HFFc6 (cell line): Measurements from ENCODE around the gene PLEKHG2. TPM values are rescaled to one million over a fixed set of nuclear protein-coding genes. Genes with fewer than 3 reads are reported as not detected.

Experiments
- DNase-seq: peaks from one replicate; pipeline ENCODE4 v3.0.0-alpha.2; 2018
- H3K27ac Mint-ChIP-seq: 2 replicates; pipeline ENCODE4 v1.8.0; 2020; ENCODE audit warnings: mild to moderate bottlenecking, mixed read lengths
- H3K27me3 Mint-ChIP-seq: 2 replicates; pipeline ENCODE4 v1.8.0; 2021; ENCODE audit warnings: mild to moderate bottlenecking, moderate library complexity, mixed read lengths; ENCODE audit not compliant: insufficient read depth
- H3K36me3 Mint-ChIP-seq: 2 replicates; pipeline ENCODE4 v1.8.0; 2021; ENCODE audit warnings: low read depth, mixed read lengths
- H3K4me1 Mint-ChIP-seq: 2 replicates; pipeline ENCODE4 v1.8.0; 2020; ENCODE audit warnings: low read depth, mixed read lengths
- H3K4me3 Mint-ChIP-seq: 2 replicates; pipeline ENCODE4 v1.8.0; 2020; ENCODE audit warnings: mild to moderate bottlenecking, moderate library complexity, mixed read lengths
- H3K9me3 Mint-ChIP-seq: 2 replicates; pipeline ENCODE4 v1.8.0; 2020; ENCODE audit warnings: mild to moderate bottlenecking, mixed read lengths
- CTCF ChIP-seq: fragments of 200-600 bp; sonication (generic); IDR thresholded peaks from 2 replicates; pipeline ENCODE4 v1.5.0; 2021; ENCODE audit warnings: antibody characterized with exemption, mild to moderate bottlenecking
- total RNA-seq, 6 experiments: library from RNA; stranded (reverse); fragmentation: NEBNext Ultra II Directional; extraction: Animal tissue kit (Norgen Biotek cat#: 25700); gene quantifications; 2 replicates in 1 of 6; 3 replicates in 5 of 6; pipeline ENCODE4 v1.2.3, GENCODE V29; 2021

The PLEKHG2 gene
- total RNA-seq, 6 experiments from 2014 or later: 38.3 to 56.0 (median 45.7) TPM

- no peak for DNase-seq
- Mint-ChIP-seq H3K27me3 (peaks cover 18% of the 10 kb centered on the region), H3K4me1 (peaks cover 49% of the 10 kb centered on the region), H3K4me3 (peak overlapping the region; percentile 100), H3K36me3 (peaks cover 32% of the 10 kb centered on the region), H3K9me3 (peaks cover 6% of the 10 kb centered on the region), H3K27ac (peak overlapping the region; percentile 98)
- no peak for TF ChIP-seq CTCF
Measured at GRCh38 chr19:39434123-39435076, 21.9 kb downstream of the PLEKHG2 start.

- H3K9me3 Mint-ChIP-seq: peaks cover 6% of the 10 kb centered on the region
- H3K27ac Mint-ChIP-seq: peak within 1 kb of the TSS; percentile 98
- H3K36me3 Mint-ChIP-seq: peaks cover 32% of the 10 kb centered on the region
- peak; percentile 97 for DNase-seq
- H3K27me3 Mint-ChIP-seq: peaks cover 12% of the 10 kb centered on the region
- peaks cover 48% of the 10 kb centered on the region for H3K4me1 Mint-ChIP-seq
- TF ChIP-seq CTCF: no peak
- peak within 1 kb of the TSS; percentile 100 for H3K4me3 Mint-ChIP-seq
Measured at GRCh38 chr19:39435499-39436349, 23.3 kb downstream of the PLEKHG2 start, which contains the start of gene RPS16. Gene RPS16, minus strand, starts transcription at chr19:39435949. Its CDS starts 54 bp downstream, at chr19:39435895.

GRCh38 chr19:39436350-39436716 lies 23.9 kb downstream of the PLEKHG2 start:
- H3K4me1 Mint-ChIP-seq: peaks cover 44% of the 10 kb centered on the region
- H3K27ac Mint-ChIP-seq: peak overlapping the region; percentile 98
- peak overlapping the region; percentile 100 for H3K4me3 Mint-ChIP-seq
- peaks cover 12% of the 10 kb centered on the region for H3K27me3 Mint-ChIP-seq
- DNase-seq: no peak
- peaks cover 6% of the 10 kb centered on the region for H3K9me3 Mint-ChIP-seq
- peaks cover 32% of the 10 kb centered on the region for H3K36me3 Mint-ChIP-seq
- no peak for TF ChIP-seq CTCF

GRCh38 chr19:39438270-39438934 lies 25.9 kb downstream of the PLEKHG2 start:
- H3K9me3 Mint-ChIP-seq: peaks cover 6% of the 10 kb centered on the region
- no peak overlapping the region for H3K27ac Mint-ChIP-seq
- no peak overlapping the region for H3K4me3 Mint-ChIP-seq
- no peak for TF ChIP-seq CTCF
- peaks cover 38% of the 10 kb centered on the region for H3K4me1 Mint-ChIP-seq
- peaks cover 14% of the 10 kb centered on the region for H3K27me3 Mint-ChIP-seq
- H3K36me3 Mint-ChIP-seq: peaks cover 21% of the 10 kb centered on the region
- DNase-seq: peak; percentile 44

DNA sequence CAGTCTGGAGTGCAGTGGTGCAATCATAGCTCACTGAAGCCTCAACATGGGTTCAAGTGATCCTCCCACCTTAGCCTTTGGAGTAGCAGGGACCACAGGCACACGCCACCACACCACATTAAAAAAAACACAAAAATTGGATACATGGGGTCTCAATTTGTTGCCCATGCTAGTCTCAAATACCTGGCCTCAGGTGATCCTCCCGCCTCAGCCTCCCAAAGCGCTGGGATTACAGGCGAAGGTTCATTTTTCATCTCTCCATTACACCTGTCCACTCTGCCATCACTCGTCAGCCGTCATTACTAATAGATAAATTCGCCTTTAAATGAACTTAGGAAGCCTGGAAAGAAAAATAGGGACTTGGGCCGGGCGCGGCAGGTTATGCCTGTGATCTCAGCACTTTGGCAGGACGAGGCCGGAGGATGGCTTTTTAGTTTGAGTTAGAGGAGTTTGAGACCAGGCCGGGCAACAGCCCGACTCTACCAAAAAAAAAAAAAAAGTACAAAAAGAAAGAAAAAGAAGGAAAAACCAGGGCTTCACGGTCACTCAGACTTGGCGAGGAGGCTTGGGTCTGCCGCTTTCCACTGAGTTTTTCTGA lies 32.2 kb downstream of the PLEKHG2 start:
- peak overlapping the region; percentile 96 for H3K4me3 Mint-ChIP-seq
- no peak for DNase-seq
- peaks cover 53% of the 10 kb centered on the region for H3K4me1 Mint-ChIP-seq
- H3K27ac Mint-ChIP-seq: peak overlapping the region; percentile 95
- peaks cover 34% of the 10 kb centered on the region for H3K36me3 Mint-ChIP-seq
- peaks cover 7% of the 10 kb centered on the region for H3K27me3 Mint-ChIP-seq
- no peak for TF ChIP-seq CTCF
- H3K9me3 Mint-ChIP-seq: peaks cover 3% of the 10 kb centered on the region; the same call in 1 of the 2 replicates
